Upper lobe of left lung (tissue), 4 donors: ENCODE results near the gene FBXO39.

Source experiments
- EP300 ChIP-seq, 4 donors: sonication (generic); formaldehyde crosslinking; IDR thresholded peaks; one replicate each; pipeline ENCODE4 v1.5.1; 2017; ENCODE audit warnings: antibody characterized with exemption in 4 of 4, control low read depth in 2 of 4
- POLR2A ChIP-seq, 4 donors: fragments of 450-650 bp; IDR thresholded peaks; one replicate each; pipeline ENCODE4 v1.5.1; 2016 to 2017; ENCODE audit warnings: antibody characterized with exemption in 4 of 4, mild to moderate bottlenecking in 2 of 4
- POLR2AphosphoS5 ChIP-seq, 2 donors: sonication (generic); formaldehyde crosslinking; IDR thresholded peaks; one replicate each; pipeline ENCODE4 v1.5.1; 2017; ENCODE audit warnings: antibody characterized with exemption in 2 of 2
- TF ChIP-seq, protein P1 (sequence below), 6 experiments: fragments of 450-650 bp in 4 of 6; fragments of 200-600 bp in 2 of 6; sonication (generic) in 2 of 6; IDR thresholded peaks; one replicate each; pipeline ENCODE4 v1.5.1; 2016 to 2019; ENCODE audit warnings: antibody characterized with exemption in 6 of 6

DNA sequence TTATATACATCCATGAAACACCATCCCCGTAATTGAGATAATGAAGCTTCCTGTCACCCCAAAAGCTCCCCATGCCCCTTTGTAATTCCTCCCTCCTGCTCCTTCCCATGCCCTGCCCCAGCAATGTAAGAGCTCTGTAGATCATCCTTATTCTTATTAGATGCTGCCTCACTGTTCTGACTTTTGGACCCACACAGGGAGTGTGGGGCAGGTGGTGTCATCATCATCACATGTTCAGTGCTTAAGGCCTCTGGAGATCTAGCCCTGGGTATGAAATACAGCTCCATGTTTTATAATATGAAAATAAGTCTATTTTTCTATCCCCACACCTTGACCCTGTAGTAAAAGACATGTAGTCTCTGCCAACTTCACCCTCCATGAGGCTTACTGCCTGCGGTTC is 18.3 kb upstream of the FBXO39 start:
- TF ChIP-seq POLR2AphosphoS5 (IDR thresholded peaks at IDR 0.05) (no peak), POLR2A (IDR thresholded peaks at IDR 0.05) (no peak), EP300 (IDR thresholded peaks at IDR 0.05) (no peak)
- TF ChIP-seq, protein P1, sequence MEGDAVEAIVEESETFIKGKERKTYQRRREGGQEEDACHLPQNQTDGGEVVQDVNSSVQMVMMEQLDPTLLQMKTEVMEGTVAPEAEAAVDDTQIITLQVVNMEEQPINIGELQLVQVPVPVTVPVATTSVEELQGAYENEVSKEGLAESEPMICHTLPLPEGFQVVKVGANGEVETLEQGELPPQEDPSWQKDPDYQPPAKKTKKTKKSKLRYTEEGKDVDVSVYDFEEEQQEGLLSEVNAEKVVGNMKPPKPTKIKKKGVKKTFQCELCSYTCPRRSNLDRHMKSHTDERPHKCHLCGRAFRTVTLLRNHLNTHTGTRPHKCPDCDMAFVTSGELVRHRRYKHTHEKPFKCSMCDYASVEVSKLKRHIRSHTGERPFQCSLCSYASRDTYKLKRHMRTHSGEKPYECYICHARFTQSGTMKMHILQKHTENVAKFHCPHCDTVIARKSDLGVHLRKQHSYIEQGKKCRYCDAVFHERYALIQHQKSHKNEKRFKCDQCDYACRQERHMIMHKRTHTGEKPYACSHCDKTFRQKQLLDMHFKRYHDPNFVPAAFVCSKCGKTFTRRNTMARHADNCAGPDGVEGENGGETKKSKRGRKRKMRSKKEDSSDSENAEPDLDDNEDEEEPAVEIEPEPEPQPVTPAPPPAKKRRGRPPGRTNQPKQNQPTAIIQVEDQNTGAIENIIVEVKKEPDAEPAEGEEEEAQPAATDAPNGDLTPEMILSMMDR (IDR thresholded peaks at IDR 0.05), result no peak
